GM18868 (cell line): ENCODE measurements around the gene SKIC3.

Experiments used
- ATAC-seq: cut with Tn5 transposase; IDR thresholded peaks from one replicate; pipeline ENCODE4 v1.9.1; 2021; ENCODE audit warnings: mild to moderate bottlenecking, moderate library complexity; ENCODE audit not compliant: unreplicated experiment

Gene SKIC3

GRCh38 chr5:95532415-95532814 is 22.4 kb downstream of the SKIC3 start:
- ATAC-seq: no peak

GRCh38 chr5:95531491-95531890 is 23.3 kb downstream of the SKIC3 start:
- ATAC-seq: no peak

- no peak for ATAC-seq
Observed at GRCh38 chr5:95530416-95530815, 24.4 kb downstream of the SKIC3 start.

- ATAC-seq: no peak
Observed at GRCh38 chr5:95528565-95528964, 26.2 kb downstream of the SKIC3 start.

GRCh38 chr5:95526871-95527270 is 27.9 kb downstream of the SKIC3 start:
- ATAC-seq: no peak

- no peak for ATAC-seq
Observed at GRCh38 chr5:95524423-95524822, 30.4 kb downstream of the SKIC3 start.

GRCh38 chr5:95520206-95520605 is 34.6 kb downstream of the SKIC3 start:
- no peak for ATAC-seq

- no peak for ATAC-seq
Observed at GRCh38 chr5:95519681-95520080, 35.1 kb downstream of the SKIC3 start.

- ATAC-seq: no peak
Observed at GRCh38 chr5:95519151-95519550, 35.6 kb downstream of the SKIC3 start.

GRCh38 chr5:95518417-95518816 is 36.4 kb downstream of the SKIC3 start:
- ATAC-seq: no peak

GRCh38 chr5:95511606-95512005 is 43.2 kb downstream of the SKIC3 start:
- no peak for ATAC-seq

- ATAC-seq: no peak
Observed at GRCh38 chr5:95508550-95508949, 46.2 kb downstream of the SKIC3 start.
